Upper lobe of left lung (tissue), 6 donors: ENCODE measurements around the gene PXN. TPM values are rescaled to one million over a fixed set of nuclear protein-coding genes. Genes with fewer than 3 reads are reported as not detected.

ENCODE experiments used
- ATAC-seq, 2 donors: fragments of 200-7000 bp; cut with Tn5 transposase; one replicate each; pipeline ENCODE4 v1.9.1; 2022; ENCODE audit warnings: mild to moderate bottlenecking in 2 of 2, moderate library complexity in 2 of 2; ENCODE audit not compliant: low FRiP score in 2 of 2
- DNase-seq, 2 donors: peaks; one replicate each; pipeline ENCODE4 v3.0.0-alpha.2; 2019 to 2020
- H3K27ac ChIP-seq, 4 donors: fragments of 200-600 bp; sonication (generic); one replicate each; pipeline ENCODE4 v1.5.1; 2016 to 2019
- H3K27me3 ChIP-seq, 4 donors: fragments of 200-600 bp; sonication (generic); one replicate each; pipeline ENCODE4 v1.5.1; 2017 to 2019
- H3K36me3 ChIP-seq, 4 donors: fragments of 200-600 bp; sonication (generic); one replicate each; pipeline ENCODE4 v1.5.1; 2016 to 2019
- H3K4me1 ChIP-seq, 4 donors: fragments of 200-600 bp; sonication (generic); one replicate each; pipeline ENCODE4 v1.5.1; 2018 to 2019
- H3K4me3 ChIP-seq, 4 donors: fragments of 200-600 bp; sonication (generic); one replicate each; pipeline ENCODE4 v1.5.1; 2017 to 2019; ENCODE audit warnings: mild to moderate bottlenecking in 2 of 4, moderate library complexity in 1 of 4
- H3K9me3 ChIP-seq, 4 donors: fragments of 200-600 bp; sonication (generic); one replicate each; pipeline ENCODE4 v1.5.1; 2018 to 2019
- CTCF ChIP-seq, 6 experiments: fragments of 450-650 bp in 4 of 6; fragments of 200-600 bp in 2 of 6; sonication (generic) in 2 of 6; IDR thresholded peaks; one replicate each; pipeline ENCODE4 v1.5.1; 2016 to 2019; ENCODE audit warnings: antibody characterized with exemption in 6 of 6
- EP300 ChIP-seq, 4 donors: sonication (generic); formaldehyde crosslinking; IDR thresholded peaks; one replicate each; pipeline ENCODE4 v1.5.1; 2017; ENCODE audit warnings: antibody characterized with exemption in 4 of 4, control low read depth in 2 of 4
- POLR2A ChIP-seq, 4 donors: fragments of 450-650 bp; IDR thresholded peaks; one replicate each; pipeline ENCODE4 v1.5.1; 2016 to 2017; ENCODE audit warnings: antibody characterized with exemption in 4 of 4, mild to moderate bottlenecking in 2 of 4
- POLR2AphosphoS5 ChIP-seq, 2 donors: sonication (generic); formaldehyde crosslinking; IDR thresholded peaks; one replicate each; pipeline ENCODE4 v1.5.1; 2017; ENCODE audit warnings: antibody characterized with exemption in 2 of 2
- WGBS, 2 donors: methylation state at CpG; one replicate each; pipeline ENCODE4 v1.1.5; 2017 to 2018; 5-methylcytosine and 5-hydroxymethylcytosine counted together
- total RNA-seq, 6 donors: library from RNA; depleted of rRNA in 4 of 6; stranded (reverse); fragments of >200 nt in 4 of 6; gene quantifications; one replicate each; pipeline versions ENCODE4 v1.1.0 to v1.2.1, GENCODE V29; 2016 to 2021
- donor health status: DM: no; HTN: no; CAD: no; lungs with moderate emphysema.
- donor health status: DM: no; HTN: yes; CAD: no; lungs with severe emphysema.

Gene PXN
- total RNA-seq, 6 donors from 2014 or later = 67.8 to 210 (median 116) TPM

- 46 to 48% methylated on average over 9 of the region's 9 CpGs for WGBS, 2 donors
- TF ChIP-seq EP300 (IDR thresholded peaks at IDR 0.05) (no peak), POLR2AphosphoS5 (IDR thresholded peaks at IDR 0.05) (peak in 1 of 2 donors; percentile 10), CTCF (IDR thresholded peaks at IDR 0.05) (no peak), POLR2A (IDR thresholded peaks at IDR 0.05) (no peak)
- Histone ChIP-seq H3K27ac (peak overlapping the region; percentile 69 to 93 (median 92)), H3K4me1 (peaks cover 65 to 89% (median 73%) of the 10 kb centered on the region in 4 donors), H3K27me3 (no peaks in the 10 kb centered on the region), H3K9me3 (no peaks in the 10 kb centered on the region), H3K4me3 (no peak overlapping the region), H3K36me3 (no peaks in the 10 kb centered on the region)
- DNase-seq (no peak), ATAC-seq (no peak)
Observed at GRCh38 chr12:120241561-120242274, 23.8 kb downstream of the PXN start.

- no peak for ATAC-seq
- no peaks in the 10 kb centered on the region for H3K27me3 ChIP-seq
- 77 to 83% methylated on average over 2 to 5 of the region's 5 CpGs for WGBS, 2 donors
- H3K9me3 ChIP-seq = no peaks in the 10 kb centered on the region
- peak overlapping the region; percentile 69 to 93 (median 92) for H3K27ac ChIP-seq
- no peak for DNase-seq
- H3K36me3 ChIP-seq = no peaks in the 10 kb centered on the region
- H3K4me3 ChIP-seq = no peak overlapping the region
- TF ChIP-seq POLR2AphosphoS5 (IDR thresholded peaks at IDR 0.05) (peak; percentile 45 to 65), CTCF (IDR thresholded peaks at IDR 0.05) (no peak), POLR2A (IDR thresholded peaks at IDR 0.05) (no peak), EP300 (IDR thresholded peaks at IDR 0.05) (no peak)
- H3K4me1 ChIP-seq = peaks cover 77 to 93% (median 82%) of the 10 kb centered on the region in 4 donors
Observed at GRCh38 chr12:120240495-120240833, 25.1 kb downstream of the PXN start.

GRCh38 chr12:120239776-120240494, 25.6 kb downstream of the PXN start:
- TF ChIP-seq POLR2A (IDR thresholded peaks at IDR 0.05) (no peak), EP300 (IDR thresholded peaks at IDR 0.05) (no peak), POLR2AphosphoS5 (IDR thresholded peaks at IDR 0.05) (no peak), CTCF (IDR thresholded peaks at IDR 0.05) (no peak)
- Histone ChIP-seq H3K4me1 (peaks cover 78 to 93% (median 86%) of the 10 kb centered on the region in 4 donors), H3K27me3 (no peaks in the 10 kb centered on the region), H3K27ac (peak overlapping the region; percentile 87 to 93 (median 92)), H3K36me3 (no peaks in the 10 kb centered on the region), H3K9me3 (no peaks in the 10 kb centered on the region), H3K4me3 (no peak overlapping the region)
- WGBS, 2 donors = 62 to 76% methylated on average over 2 of the region's 2 CpGs
- DNase-seq (no peak), ATAC-seq (no peak)

- Histone ChIP-seq H3K27ac (peak overlapping the region; percentile 87 to 93 (median 92)), H3K27me3 (no peaks in the 10 kb centered on the region), H3K4me1 (peaks cover 86 to 96% (median 90%) of the 10 kb centered on the region in 4 donors), H3K9me3 (no peaks in the 10 kb centered on the region), H3K4me3 (no peak overlapping the region), H3K36me3 (no peaks in the 10 kb centered on the region)
- ATAC-seq (no peak), DNase-seq (no peak)
- TF ChIP-seq POLR2AphosphoS5 (IDR thresholded peaks at IDR 0.05) = no peak
- no peak for TF ChIP-seq CTCF (IDR thresholded peaks at IDR 0.05)
- no peak for TF ChIP-seq POLR2A (IDR thresholded peaks at IDR 0.05)
- no peak for TF ChIP-seq EP300 (IDR thresholded peaks at IDR 0.05)
- WGBS, 2 donors = 55 to 92% methylated on average over 6 to 12 of the region's 12 CpGs
Observed at GRCh38 chr12:120238839-120239445, 26.6 kb downstream of the PXN start.
